Measurements from ENCODE around the gene ARID3C. TPM values are rescaled to one million over a fixed set of nuclear protein-coding genes. Genes with fewer than 3 reads are reported as not detected.

The ARID3C gene
- polyA plus RNA-seq, 1 of the 3 experiments (the other 2 are of a cell fraction), result 0.08 TPM

GRCh38 chr9:34659592-34660253 lies 30.9 kb upstream of the ARID3C start:
- no peak for DNase-seq
- Histone ChIP-seq H3K27me3 (ENCODE audit: insufficient read depth) (no peaks in the 10 kb centered on the region), H3K27ac (ENCODE audit: low read depth in 2 of 2, low read length in 1 of 2) (no peak overlapping the region), H3K9me2 (no peaks in the 10 kb centered on the region), H3K9me3 (no peaks in the 10 kb centered on the region), H3K9ac (no peak overlapping the region), H3K4me2 (no peak overlapping the region), H4K20me1 (ENCODE audit: insufficient read depth) (no peaks in the 10 kb centered on the region), H3K79me2 (ENCODE audit: insufficient read depth) (no peaks in the 10 kb centered on the region), H3K4me1 (ENCODE audit: control insufficient read depth in 1 of 2, insufficient read depth in 2 of 2, low read depth in 1 of 2, low read length in 1 of 2) (peaks cover 4 to 24% of the 10 kb centered on the region in 2 experiments; a peak in 3 of 4 replicates), H2AFZ (ENCODE audit: low read depth) (no peak overlapping the region), H3F3A (replicated peaks; ENCODE audit: insufficient read depth) (peaks cover 7% of the 10 kb centered on the region), H3K36me3 (replicated peaks in 1 of 2; ENCODE audit: control insufficient read depth in 1 of 2, insufficient read depth in 2 of 2, low read length in 1 of 2) (no peaks in the 10 kb centered on the region), H3K4me3 (ENCODE audit: low read depth in 2 of 2, low read length in 1 of 2) (no peak overlapping the region)
- CTCF ChIA-PET, result interaction anchor here (0.7 to 8.1 kb wide), 4 partner anchors 16 to 56 kb away, joined by 3 to 56 read pairs (median 5); no protein-coding TSS in a partner anchor
- POLR2A ChIA-PET, result no interaction called here
- TF ChIP-seq, protein P1, sequence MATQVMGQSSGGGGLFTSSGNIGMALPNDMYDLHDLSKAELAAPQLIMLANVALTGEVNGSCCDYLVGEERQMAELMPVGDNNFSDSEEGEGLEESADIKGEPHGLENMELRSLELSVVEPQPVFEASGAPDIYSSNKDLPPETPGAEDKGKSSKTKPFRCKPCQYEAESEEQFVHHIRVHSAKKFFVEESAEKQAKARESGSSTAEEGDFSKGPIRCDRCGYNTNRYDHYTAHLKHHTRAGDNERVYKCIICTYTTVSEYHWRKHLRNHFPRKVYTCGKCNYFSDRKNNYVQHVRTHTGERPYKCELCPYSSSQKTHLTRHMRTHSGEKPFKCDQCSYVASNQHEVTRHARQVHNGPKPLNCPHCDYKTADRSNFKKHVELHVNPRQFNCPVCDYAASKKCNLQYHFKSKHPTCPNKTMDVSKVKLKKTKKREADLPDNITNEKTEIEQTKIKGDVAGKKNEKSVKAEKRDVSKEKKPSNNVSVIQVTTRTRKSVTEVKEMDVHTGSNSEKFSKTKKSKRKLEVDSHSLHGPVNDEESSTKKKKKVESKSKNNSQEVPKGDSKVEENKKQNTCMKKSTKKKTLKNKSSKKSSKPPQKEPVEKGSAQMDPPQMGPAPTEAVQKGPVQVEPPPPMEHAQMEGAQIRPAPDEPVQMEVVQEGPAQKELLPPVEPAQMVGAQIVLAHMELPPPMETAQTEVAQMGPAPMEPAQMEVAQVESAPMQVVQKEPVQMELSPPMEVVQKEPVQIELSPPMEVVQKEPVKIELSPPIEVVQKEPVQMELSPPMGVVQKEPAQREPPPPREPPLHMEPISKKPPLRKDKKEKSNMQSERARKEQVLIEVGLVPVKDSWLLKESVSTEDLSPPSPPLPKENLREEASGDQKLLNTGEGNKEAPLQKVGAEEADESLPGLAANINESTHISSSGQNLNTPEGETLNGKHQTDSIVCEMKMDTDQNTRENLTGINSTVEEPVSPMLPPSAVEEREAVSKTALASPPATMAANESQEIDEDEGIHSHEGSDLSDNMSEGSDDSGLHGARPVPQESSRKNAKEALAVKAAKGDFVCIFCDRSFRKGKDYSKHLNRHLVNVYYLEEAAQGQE (IDR thresholded peaks at IDR 0.05; ENCODE audit: low read depth, low read length), result no peak
- TF ChIP-seq EZH2phosphoT487 (IDR thresholded peaks at IDR 0.05; ENCODE audit: borderline replicate concordance, low read depth), result no peak
- TF ChIP-seq RFX5 (IDR thresholded peaks at IDR 0.05; ENCODE audit: low read length), result no peak
- TF ChIP-seq SMC3 (IDR thresholded peaks at IDR 0.05; ENCODE audit: low read depth, low read length), result no peak
- TF ChIP-seq, protein P2, sequence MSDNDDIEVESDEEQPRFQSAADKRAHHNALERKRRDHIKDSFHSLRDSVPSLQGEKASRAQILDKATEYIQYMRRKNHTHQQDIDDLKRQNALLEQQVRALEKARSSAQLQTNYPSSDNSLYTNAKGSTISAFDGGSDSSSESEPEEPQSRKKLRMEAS (IDR thresholded peaks at IDR 0.05; ENCODE audit: low read depth), result no peak
- TF ChIP-seq POLR2AphosphoS5 (IDR thresholded peaks at IDR 0.05; ENCODE audit: low read depth, low read length), result no peak
- no peak for TF ChIP-seq ELF1 (IDR thresholded peaks at IDR 0.05)
- TF ChIP-seq MXI1 (IDR thresholded peaks at IDR 0.05; ENCODE audit: low read depth, low read length), result no peak
- TF ChIP-seq CHD2 (IDR thresholded peaks at IDR 0.05; ENCODE audit: low read length, partially characterized antibody), result no peak
- TF ChIP-seq JUND (IDR thresholded peaks at IDR 0.05), result no peak
- TF ChIP-seq GABPA (IDR thresholded peaks at IDR 0.05; ENCODE audit: low read depth), result no peak
- TF ChIP-seq, protein P3, sequence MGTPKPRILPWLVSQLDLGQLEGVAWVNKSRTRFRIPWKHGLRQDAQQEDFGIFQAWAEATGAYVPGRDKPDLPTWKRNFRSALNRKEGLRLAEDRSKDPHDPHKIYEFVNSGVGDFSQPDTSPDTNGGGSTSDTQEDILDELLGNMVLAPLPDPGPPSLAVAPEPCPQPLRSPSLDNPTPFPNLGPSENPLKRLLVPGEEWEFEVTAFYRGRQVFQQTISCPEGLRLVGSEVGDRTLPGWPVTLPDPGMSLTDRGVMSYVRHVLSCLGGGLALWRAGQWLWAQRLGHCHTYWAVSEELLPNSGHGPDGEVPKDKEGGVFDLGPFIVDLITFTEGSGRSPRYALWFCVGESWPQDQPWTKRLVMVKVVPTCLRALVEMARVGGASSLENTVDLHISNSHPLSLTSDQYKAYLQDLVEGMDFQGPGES (IDR thresholded peaks at IDR 0.05; ENCODE audit: low read depth, low read length), result no peak
- TF ChIP-seq RXRA (IDR thresholded peaks at IDR 0.05; ENCODE audit: borderline replicate concordance, low read depth), result no peak
- TF ChIP-seq MEF2A (IDR thresholded peaks at IDR 0.05; ENCODE audit: borderline replicate concordance, low read depth), result no peak
- TF ChIP-seq RAD21 (IDR thresholded peaks at IDR 0.05; ENCODE audit: low read length), result no peak
- TF ChIP-seq TAF1 (IDR thresholded peaks at IDR 0.05; ENCODE audit: borderline replicate concordance, low read depth, low read length), result no peak
- no peak for TF ChIP-seq USF2 (IDR thresholded peaks at IDR 0.05; ENCODE audit: borderline replicate concordance, low read depth, low read length)
- TF ChIP-seq USF1 (IDR thresholded peaks at IDR 0.05; ENCODE audit: borderline replicate concordance, low read depth), result no peak
- no peak for TF ChIP-seq SIN3A (IDR thresholded peaks at IDR 0.05; ENCODE audit: borderline replicate concordance, low read depth, low read length)
- WGBS (ENCODE audit: low lambda C conversion rate), result 100% methylated on average over 3 of the region's 8 CpGs
